Activated CD4-positive, alpha-beta T cell treated with anti-CD3 and anti-CD28 coated beads, Interleukin-2, amount 10 ng/mL, durations not matched to agents 7 days and 5 days (primary cell): Measurements from ENCODE around the gene PRODH2. TPM values are rescaled to one million over a fixed set of nuclear protein-coding genes. Genes with fewer than 3 reads are reported as not detected.
A peak's percentile ranks its signal among the peaks of the same experiment; 100 is the strongest.

Experiments
- CTCF ChIA-PET: fragments of 350-600 bp; sonication (Branson Sonifier 250); formaldehyde crosslinking; loops from one replicate; lab custom pipeline; 2021; ENCODE audit warnings: antibody characterized with exemption; lab: Charles Lee
- POLR2A ChIA-PET: fragments of 350-600 bp; sonication (Branson Sonifier 250); formaldehyde crosslinking; loops from one replicate; lab custom pipeline; 2021; ENCODE audit warnings: antibody characterized with exemption; lab: Charles Lee
- DNase-seq: peaks from one replicate; pipeline ENCODE4 v3.0.0-alpha.2; 2020
- H3K27ac Mint-ChIP-seq: one replicate; pipeline ENCODE4 v1.8.0; 2021; ENCODE audit warnings: mild to moderate bottlenecking, moderate library complexity, mixed read lengths
- H3K27me3 Mint-ChIP-seq: one replicate; pipeline ENCODE4 v1.8.0; 2021; ENCODE audit warnings: mixed read lengths
- H3K36me3 Mint-ChIP-seq: one replicate; pipeline ENCODE4 v1.8.0; 2021; ENCODE audit warnings: low read depth, mixed read lengths
- H3K4me1 Mint-ChIP-seq: one replicate; pipeline ENCODE4 v1.8.0; 2021; ENCODE audit warnings: mixed read lengths
- H3K4me3 Mint-ChIP-seq: one replicate; pipeline ENCODE4 v1.8.0; 2021; ENCODE audit warnings: mild to moderate bottlenecking, moderate library complexity, mixed read lengths
- H3K9me3 Mint-ChIP-seq: one replicate; pipeline ENCODE4 v1.8.0; 2021; ENCODE audit warnings: mixed read lengths
- total RNA-seq, 2 experiments: library from RNA; stranded (reverse); gene quantifications; one replicate each; pipeline ENCODE4 v1.2.3, GENCODE V29; 2021

The PRODH2 gene
- total RNA-seq, 2 experiments from 2014 or later, result not detected

- Mint-ChIP-seq H3K9me3 (no peaks in the 10 kb centered on the region), H3K27ac (no peak overlapping the region), H3K27me3 (no peaks in the 10 kb centered on the region), H3K4me3 (no peak overlapping the region), H3K4me1 (peaks cover 2% of the 10 kb centered on the region), H3K36me3 (peaks cover 19% of the 10 kb centered on the region)
- ChIA-PET POLR2A (no interaction called here), CTCF (no interaction called here)
- no peak for DNase-seq
These were observed 46.0 kb downstream of the PRODH2 start for GRCh38 chr19:35766571-35767104.

GRCh38 chr19:35764432-35765315 lies 48.0 kb downstream of the PRODH2 start:
- Mint-ChIP-seq H3K4me3 (no peak overlapping the region), H3K27me3 (no peaks in the 10 kb centered on the region), H3K9me3 (no peaks in the 10 kb centered on the region), H3K27ac (no peak overlapping the region), H3K36me3 (peaks cover 28% of the 10 kb centered on the region), H3K4me1 (peaks cover 5% of the 10 kb centered on the region)
- ChIA-PET POLR2A (interaction anchor here (0.5 kb wide), 1 partner anchor 119 kb away, joined by 3 read pairs; no protein-coding TSS in a partner anchor), CTCF (interaction anchor here (0.6 to 1.1 kb wide), 4 partner anchors 15 to 200 kb away, joined by 3 to 4 read pairs (median 3); no protein-coding TSS in a partner anchor)
- no peak for DNase-seq

DNA sequence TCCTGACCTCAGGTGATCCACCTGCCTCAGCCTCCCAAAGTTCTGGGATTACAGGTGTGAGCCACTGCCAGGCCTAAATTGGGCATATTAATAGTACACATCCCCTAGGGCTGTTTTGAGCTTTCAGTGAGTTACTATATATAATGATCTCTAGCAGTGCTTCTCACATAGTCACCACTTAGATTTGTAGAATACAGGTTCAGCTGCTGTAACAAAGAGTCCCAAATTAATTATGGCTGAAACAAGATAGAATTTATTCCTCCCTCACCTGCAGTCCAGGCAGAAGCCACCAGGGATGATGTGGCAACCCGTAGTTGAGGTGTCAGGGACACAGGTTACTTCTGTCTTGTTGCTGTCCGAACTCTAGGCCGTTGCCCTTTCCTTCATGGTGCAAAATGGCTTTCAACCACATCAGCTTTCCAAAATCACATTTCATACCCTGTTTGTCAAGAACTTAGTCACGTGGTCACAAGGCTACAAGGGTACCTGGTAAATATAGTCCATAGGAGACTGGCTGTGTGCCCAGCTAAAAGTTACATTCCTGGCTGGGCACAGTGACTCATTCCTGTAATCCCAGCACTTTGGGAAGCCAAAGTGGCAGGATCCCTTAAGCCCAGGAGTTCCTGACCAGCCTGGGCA lies 51.8 kb downstream of the PRODH2 start:
- H3K4me1 Mint-ChIP-seq, result peaks cover 31% of the 10 kb centered on the region
- H3K27me3 Mint-ChIP-seq, result no peaks in the 10 kb centered on the region
- no peak for DNase-seq
- CTCF ChIA-PET, result interaction anchor here (0.6 to 1.9 kb wide), 3 partner anchors 13 to 177 kb away, joined by 3 to 5 read pairs (median 3); partner anchors contain the start of gene LIN37
- H3K27ac Mint-ChIP-seq, result no peak overlapping the region
- H3K9me3 Mint-ChIP-seq, result no peaks in the 10 kb centered on the region
- POLR2A ChIA-PET, result no interaction called here
- H3K4me3 Mint-ChIP-seq, result no peak overlapping the region
- H3K36me3 Mint-ChIP-seq, result peaks cover 27% of the 10 kb centered on the region

DNA sequence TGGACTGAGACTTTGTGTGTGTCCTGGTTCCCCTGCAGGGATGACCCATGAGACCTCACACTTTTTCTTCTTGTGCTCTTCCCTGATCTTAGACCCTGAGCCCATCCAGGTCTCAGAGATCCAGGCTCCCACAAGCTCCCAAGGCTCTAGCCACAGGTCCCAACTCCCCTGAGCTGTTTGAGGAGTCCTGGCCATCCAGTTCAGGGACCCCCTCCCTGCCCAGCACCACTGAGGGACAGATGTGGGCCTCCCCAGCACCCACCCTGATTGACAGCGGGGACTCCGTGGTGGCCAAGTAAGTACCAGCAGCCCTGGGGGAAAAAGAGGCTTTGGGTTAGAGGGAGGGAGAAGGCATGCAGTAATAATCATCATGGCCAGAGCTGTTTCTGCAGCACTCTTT lies 52.9 kb downstream of the PRODH2 start:
- no peak for DNase-seq
- H3K36me3 Mint-ChIP-seq, result peaks cover 29% of the 10 kb centered on the region
- ChIA-PET CTCF (interaction anchor here (0.6 kb wide), 2 partner anchors 13 to 892 kb away, joined by 3 read pairs; no protein-coding TSS in a partner anchor), POLR2A (interaction anchor here (0.6 kb wide), 1 partner anchor 11 kb away, joined by 3 read pairs; no protein-coding TSS in a partner anchor)
- H3K4me1 Mint-ChIP-seq, result peaks cover 36% of the 10 kb centered on the region
- H3K9me3 Mint-ChIP-seq, result no peaks in the 10 kb centered on the region
- no peak overlapping the region for H3K27ac Mint-ChIP-seq
- H3K4me3 Mint-ChIP-seq, result peak overlapping the region; percentile 84
- H3K27me3 Mint-ChIP-seq, result no peaks in the 10 kb centered on the region

DNA sequence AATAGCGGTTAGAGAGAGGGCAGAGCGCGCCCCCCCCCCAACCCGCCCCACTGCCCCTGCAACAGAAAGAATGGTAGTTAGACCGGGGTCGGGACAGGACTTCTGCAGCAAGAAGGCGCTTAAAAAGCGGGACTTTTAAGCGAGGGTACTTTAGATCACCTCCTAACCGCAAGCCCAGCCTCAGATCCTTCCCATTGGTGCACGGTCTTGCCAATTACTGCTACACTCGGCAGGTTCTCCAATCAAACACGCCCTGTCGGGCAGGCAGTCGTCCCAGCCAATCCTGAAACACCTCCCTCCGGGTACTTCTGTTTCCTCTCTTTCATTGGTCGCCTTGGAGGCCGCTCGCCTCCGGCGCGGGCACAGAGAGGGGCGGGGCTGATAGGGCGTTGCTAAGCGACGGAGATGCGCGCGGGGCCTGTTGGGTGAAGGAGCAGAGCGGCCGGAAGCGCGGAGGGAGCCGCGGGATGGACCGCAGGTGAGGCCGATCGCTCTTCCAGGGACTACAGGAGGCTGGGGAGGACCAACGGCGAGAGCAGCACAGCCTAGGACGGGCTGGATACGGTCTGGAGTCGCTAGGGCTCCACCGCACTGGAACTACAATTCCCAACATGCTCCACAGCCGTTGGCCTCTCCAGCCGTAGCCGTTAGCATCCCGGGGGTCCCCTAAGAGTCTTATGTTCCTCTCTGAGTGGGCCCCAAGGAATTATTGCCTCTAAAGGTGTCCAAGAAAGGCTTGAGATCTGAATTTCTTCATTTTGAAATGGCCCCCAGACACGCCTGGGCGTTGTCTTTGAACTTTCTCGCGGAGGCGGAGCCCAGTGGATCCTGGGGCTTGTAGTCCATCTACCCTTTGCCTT lies 54.7 kb downstream of the PRODH2 start, which contains the start of gene PROSER3:
TSS of gene PROSER3 (plus strand) at position 428 of the 860 bp plus-strand sequence. CDS start at position 468, 40 bp downstream.
- peak within 1 kb of the TSS; percentile 84 for H3K4me3 Mint-ChIP-seq
- H3K4me1 Mint-ChIP-seq, result peaks cover 37% of the 10 kb centered on the region
- DNase-seq, result peak; percentile 99
- ChIA-PET POLR2A (no interaction called here), CTCF (no interaction called here)
- H3K36me3 Mint-ChIP-seq, result peaks cover 38% of the 10 kb centered on the region
- no peaks in the 10 kb centered on the region for H3K27me3 Mint-ChIP-seq
- H3K9me3 Mint-ChIP-seq, result no peaks in the 10 kb centered on the region
- H3K27ac Mint-ChIP-seq, result peak within 1 kb of the TSS; percentile 93

DNA sequence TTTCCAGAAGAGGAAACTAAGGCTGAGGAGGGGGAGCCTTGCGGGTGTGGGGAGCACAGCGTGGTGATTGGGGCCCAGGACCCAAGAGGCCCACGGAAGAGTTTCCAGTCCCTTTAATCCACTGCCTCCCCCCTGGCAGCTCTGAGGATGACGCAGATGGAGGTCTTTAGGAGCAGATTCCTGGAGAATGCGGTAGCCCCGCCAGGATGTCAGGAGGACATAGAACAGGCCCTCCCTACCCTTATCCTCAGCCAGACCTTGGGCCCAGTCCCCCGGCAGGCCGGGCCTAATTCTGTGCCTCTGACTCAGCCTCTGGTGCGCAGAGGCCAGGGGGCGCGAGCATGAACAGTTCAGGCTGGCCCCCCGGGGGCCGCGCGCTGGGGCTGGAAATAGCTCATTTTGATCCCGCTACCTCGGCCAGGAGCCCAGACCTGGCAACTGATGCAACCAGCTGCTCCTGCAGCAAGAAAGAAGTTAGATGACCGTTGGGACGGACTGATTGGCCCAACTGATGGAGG lies 55.4 kb downstream of the PRODH2 start:
- ChIA-PET CTCF (no interaction called here), POLR2A (no interaction called here)
- peaks cover 37% of the 10 kb centered on the region for H3K36me3 Mint-ChIP-seq
- H3K4me3 Mint-ChIP-seq, result peak overlapping the region; percentile 84
- no peaks in the 10 kb centered on the region for H3K27me3 Mint-ChIP-seq
- H3K27ac Mint-ChIP-seq, result peak overlapping the region; percentile 93
- H3K9me3 Mint-ChIP-seq, result no peaks in the 10 kb centered on the region
- H3K4me1 Mint-ChIP-seq, result peaks cover 37% of the 10 kb centered on the region
- no peak for DNase-seq

GRCh38 chr19:35756377-35757230 lies 56.0 kb downstream of the PRODH2 start, which contains the start of gene HSPB6:
TSS of gene HSPB6 (minus strand) at chr19:35757029. CDS start at chr19:35757008, 21 bp downstream.
- Mint-ChIP-seq H3K27me3 (no peaks in the 10 kb centered on the region), H3K4me1 (peaks cover 37% of the 10 kb centered on the region), H3K27ac (peak within 1 kb of the TSS; percentile 93), H3K36me3 (peaks cover 32% of the 10 kb centered on the region), H3K9me3 (no peaks in the 10 kb centered on the region), H3K4me3 (peak within 1 kb of the TSS; percentile 84)
- DNase-seq, result no peak
- ChIA-PET POLR2A (no interaction called here), CTCF (no interaction called here)

DNA sequence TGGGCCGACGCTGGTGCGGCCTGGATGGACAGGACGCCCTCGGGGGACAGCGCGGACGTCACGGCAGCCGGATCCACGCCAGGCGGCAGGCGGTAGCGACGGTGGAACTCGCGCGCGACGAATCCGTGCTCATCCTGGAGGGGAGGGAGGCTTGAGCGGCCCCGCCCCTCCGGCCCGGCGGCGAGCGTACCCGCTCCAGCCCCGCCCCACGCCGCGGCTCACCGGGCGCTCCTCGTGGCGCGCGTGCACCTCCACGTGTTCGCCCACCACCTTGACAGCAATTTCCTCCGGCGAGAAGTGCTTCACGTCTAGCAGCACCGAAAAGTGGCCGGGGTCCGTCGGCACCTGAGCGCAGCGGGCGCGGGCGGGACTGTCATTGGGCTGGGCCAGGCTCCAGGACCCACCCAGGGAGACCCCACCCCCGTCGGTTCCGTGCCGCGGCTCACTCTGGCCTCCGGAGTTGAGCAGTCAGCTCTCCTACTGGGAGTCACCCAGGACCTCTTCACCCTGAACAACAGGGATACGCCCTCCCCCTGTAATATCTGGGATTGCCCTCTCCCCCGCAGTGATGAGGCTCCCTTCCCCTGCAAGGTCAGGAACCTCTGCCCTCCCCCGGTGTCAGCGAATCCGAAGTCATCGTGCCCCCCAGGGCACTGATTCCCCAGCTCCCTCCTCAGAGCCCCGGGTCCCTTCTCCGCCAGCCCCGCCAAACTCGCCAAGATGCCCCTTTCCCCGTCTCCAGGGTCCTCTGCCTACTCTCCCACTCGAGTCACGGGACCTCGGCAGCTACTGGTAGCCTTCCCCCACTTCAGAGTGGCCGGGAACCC lies 56.9 kb downstream of the PRODH2 start:
- H3K4me3 Mint-ChIP-seq, result peak overlapping the region; percentile 52
- H3K9me3 Mint-ChIP-seq, result no peaks in the 10 kb centered on the region
- peak; percentile 46 for DNase-seq
- ChIA-PET POLR2A (no interaction called here), CTCF (no interaction called here)
- H3K27ac Mint-ChIP-seq, result peak overlapping the region; percentile 76
- peaks cover 37% of the 10 kb centered on the region for H3K4me1 Mint-ChIP-seq
- no peaks in the 10 kb centered on the region for H3K27me3 Mint-ChIP-seq
- H3K36me3 Mint-ChIP-seq, result peaks cover 29% of the 10 kb centered on the region

DNA sequence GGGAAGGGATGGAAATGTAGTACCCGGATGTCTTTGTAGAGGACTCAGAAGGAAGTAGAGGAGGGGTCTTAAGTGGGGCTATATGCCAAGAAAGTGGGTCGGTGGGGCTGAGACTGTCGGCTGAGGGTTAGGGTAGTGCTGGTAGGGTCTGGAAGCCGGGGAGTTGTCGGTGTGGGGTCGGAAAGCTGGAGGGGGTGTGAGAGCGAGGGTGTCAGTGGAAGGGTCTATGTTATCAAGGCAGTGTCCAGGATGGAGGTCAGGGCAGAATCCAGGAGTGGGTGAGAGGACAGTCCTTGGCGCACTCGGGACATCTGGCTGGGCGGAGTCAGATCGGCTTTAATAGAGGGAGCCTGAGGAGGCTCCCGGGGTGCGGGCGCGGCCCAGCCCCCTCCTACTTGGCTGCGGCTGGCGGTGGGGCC lies 57.5 kb downstream of the PRODH2 start:
- Mint-ChIP-seq H3K36me3 (peaks cover 23% of the 10 kb centered on the region), H3K4me3 (no peak overlapping the region), H3K9me3 (no peaks in the 10 kb centered on the region), H3K4me1 (peaks cover 36% of the 10 kb centered on the region), H3K27me3 (no peaks in the 10 kb centered on the region), H3K27ac (no peak overlapping the region)
- DNase-seq, result no peak
- ChIA-PET POLR2A (no interaction called here), CTCF (no interaction called here)

- ChIA-PET CTCF (no interaction called here), POLR2A (no interaction called here)
- peaks cover 38% of the 10 kb centered on the region for H3K4me1 Mint-ChIP-seq
These were observed 58.1 kb downstream of the PRODH2 start for GRCh38 chr19:35754370-35755130.

More at GRCh38 chr19:35754370-35755130, 58.1 kb downstream of the PRODH2 start:
- Mint-ChIP-seq H3K4me3 (no peak overlapping the region), H3K27me3 (no peaks in the 10 kb centered on the region), H3K9me3 (no peaks in the 10 kb centered on the region), H3K27ac (peak overlapping the region; percentile 44), H3K36me3 (peaks cover 20% of the 10 kb centered on the region)
- no peak for DNase-seq
